Measurements from ENCODE around the gene ZNF532.

DNA sequence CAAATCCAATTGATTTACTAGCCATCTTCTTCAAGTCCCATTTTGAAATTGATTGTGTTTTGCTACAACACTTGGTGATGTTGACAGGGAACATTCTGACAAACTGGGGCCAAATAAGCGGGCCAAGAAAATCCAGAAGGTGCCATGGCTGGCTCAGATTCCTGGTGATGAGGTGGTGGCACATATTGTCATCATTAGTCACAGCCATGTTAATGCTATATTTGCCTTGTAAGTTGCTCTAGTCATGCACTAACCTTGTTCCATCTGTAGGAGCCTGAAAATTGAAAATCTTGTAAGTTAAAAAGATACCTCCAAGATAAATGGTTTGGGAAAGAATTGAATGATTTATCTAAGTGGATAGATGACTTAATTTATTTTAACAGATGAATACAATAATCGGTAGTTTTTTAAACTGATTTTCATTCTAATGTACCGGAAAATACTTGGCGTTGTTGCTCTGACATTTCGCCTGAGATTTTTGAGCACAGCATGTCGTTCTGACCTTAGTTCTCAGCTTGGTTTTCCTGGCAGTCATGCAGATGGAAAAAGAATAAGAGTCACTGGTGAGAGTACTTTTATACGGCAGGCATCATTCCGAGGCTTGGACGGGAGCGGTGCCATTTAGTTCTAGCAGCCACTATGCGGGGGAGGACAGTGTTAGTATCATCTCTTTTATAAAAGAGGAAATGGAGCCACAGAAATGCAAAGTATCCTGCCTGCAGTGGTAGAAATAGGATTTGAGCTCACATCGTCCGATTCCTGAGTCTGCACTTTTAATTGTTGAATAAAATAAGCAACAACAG is 133.9 kb downstream of the ZNF532 start:
- TF ChIP-seq CTCF (IDR thresholded peaks at IDR 0.05) (no peak), EZH2 (IDR thresholded peaks at IDR 0.05) (no peak), EZH2phosphoT487 (IDR thresholded peaks at IDR 0.05) (no peak)
